ENCODE results near the gene FAXDC2. TPM values are rescaled to one million over a fixed set of nuclear protein-coding genes. Genes with fewer than 3 reads are reported as not detected.

Gene FAXDC2
- total RNA-seq, 4 donors from 2014 or later: 38.8 to 134 (median 88.4) TPM

DNA sequence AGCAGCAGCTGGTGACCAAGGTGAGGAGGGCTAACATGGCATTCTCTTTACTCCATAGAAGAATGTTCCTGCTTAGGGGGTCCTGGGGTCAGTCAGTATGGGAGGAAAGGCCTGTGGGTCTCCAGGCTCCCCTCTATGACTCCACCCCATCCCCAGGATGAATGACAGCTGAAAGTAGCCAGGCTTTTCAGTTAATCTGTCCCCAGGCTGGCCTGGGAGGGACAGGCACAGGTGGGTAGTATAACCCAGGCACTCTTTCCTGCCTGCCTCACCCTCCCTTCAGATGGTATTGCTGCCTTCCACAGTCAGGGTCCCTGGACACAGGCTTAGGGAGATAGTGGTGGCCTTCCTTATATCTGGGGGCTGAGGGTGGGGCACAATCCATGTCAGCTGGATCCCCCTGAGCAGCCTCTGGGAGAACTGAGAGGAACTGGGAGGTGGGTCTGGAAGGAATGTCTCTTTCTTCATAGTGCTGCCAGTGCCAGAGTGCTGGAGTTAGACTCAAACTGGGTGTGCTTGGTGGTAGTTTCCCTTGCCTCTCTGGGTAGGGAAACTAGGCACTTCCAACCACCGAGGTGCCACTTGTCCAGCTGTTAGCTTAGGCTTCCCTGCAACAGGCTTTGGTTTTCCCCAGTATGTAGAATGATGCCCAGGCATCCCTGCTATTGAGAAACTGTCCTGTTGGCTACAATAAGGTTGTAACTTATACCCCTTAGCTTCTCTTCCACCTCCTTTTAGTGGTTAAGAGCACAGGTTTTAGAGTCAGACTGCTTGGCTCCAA is 67.4 kb downstream of the FAXDC2 start:
- TF ChIP-seq, protein P1, sequence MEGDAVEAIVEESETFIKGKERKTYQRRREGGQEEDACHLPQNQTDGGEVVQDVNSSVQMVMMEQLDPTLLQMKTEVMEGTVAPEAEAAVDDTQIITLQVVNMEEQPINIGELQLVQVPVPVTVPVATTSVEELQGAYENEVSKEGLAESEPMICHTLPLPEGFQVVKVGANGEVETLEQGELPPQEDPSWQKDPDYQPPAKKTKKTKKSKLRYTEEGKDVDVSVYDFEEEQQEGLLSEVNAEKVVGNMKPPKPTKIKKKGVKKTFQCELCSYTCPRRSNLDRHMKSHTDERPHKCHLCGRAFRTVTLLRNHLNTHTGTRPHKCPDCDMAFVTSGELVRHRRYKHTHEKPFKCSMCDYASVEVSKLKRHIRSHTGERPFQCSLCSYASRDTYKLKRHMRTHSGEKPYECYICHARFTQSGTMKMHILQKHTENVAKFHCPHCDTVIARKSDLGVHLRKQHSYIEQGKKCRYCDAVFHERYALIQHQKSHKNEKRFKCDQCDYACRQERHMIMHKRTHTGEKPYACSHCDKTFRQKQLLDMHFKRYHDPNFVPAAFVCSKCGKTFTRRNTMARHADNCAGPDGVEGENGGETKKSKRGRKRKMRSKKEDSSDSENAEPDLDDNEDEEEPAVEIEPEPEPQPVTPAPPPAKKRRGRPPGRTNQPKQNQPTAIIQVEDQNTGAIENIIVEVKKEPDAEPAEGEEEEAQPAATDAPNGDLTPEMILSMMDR (IDR thresholded peaks at IDR 0.05; ENCODE audit: low read depth): no peak

DNA sequence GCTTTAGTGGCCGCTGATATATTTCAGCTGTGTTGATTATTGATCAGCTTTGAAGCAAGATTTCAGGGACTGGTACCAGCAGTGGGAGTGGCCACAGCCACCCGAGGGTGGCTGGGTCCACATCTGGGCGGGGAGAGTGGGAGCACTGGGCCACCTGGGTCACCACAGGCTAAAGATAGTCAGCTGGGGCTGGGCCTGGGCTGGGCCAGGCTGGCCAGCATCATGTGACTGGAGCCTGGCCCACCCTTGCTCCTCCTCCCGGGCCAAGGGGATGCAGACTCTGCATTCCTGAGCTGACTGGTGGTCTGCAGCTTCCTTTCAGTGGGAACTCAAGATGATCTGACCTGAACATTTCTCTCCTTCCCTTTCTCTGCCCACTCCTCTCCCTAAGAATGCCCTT is 68.1 kb downstream of the FAXDC2 start:
- TF ChIP-seq, protein P1 (IDR thresholded peaks at IDR 0.05; ENCODE audit: low read depth): no peak

DNA sequence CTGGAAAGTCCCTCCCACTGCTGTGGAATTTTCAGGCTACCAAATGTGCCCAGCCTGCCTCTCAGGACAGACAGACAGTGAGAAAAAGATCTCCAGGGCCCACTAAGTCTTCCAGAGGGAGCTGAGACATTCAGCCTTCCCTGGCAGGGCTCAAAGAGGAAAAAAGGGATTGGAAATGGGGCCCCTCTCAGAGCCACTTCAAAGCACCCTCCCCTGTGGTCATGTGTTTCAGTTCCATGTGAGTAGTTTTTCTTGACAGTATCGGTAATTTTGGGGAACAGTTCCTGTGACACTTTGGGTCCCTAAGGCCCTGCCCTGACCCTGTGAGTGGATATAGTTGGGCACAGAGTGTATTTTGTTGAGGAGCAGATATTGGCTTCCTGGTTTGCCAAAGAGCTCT is 70.3 kb downstream of the FAXDC2 start:
- TF ChIP-seq, protein P1 (IDR thresholded peaks at IDR 0.05; ENCODE audit: low read depth): no peak

DNA sequence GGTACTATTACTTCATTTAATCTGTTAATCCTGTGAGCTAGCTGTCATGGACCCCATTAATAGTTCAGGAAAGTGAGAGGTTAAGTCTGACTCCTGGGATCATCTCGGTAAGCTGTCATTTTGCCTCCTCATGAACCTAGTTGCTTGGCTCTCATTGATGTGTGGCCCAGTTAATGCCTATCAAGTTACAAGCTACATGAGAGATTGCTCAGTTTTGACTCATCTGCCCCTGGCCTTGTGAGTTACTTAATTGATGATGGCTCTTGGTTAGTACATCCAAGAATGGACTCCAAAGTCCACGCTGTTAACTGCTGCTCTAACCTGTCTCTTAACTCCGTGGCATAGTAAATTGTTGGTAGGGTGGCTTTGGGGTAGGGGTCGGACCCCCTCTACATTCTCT is 71.3 kb downstream of the FAXDC2 start:
- TF ChIP-seq, protein P1 (IDR thresholded peaks at IDR 0.05; ENCODE audit: low read depth): no peak

GRCh38 chr5:154778534-154778933 is 71.9 kb downstream of the FAXDC2 start:
- TF ChIP-seq, protein P1 (IDR thresholded peaks at IDR 0.05; ENCODE audit: low read depth): no peak

DNA sequence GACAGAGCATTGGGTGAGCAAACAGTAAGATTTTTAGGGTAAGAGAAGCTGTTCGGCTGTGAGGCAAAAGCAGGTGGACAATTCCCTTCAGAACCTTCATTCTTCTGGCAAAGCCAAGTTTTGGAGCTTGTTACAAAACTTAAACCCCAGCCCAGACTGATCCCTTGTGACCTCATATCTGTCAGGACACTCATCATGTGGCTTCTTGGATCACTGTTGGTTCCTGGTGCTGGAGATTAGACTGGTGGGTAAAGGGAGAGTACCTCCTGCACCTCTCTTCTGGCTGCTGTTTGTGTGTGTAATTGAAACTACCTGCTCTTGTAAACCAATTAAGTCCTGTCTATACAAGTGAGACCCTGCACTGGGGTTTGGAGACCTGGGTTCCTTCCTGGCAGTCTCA is 74.2 kb downstream of the FAXDC2 start:
- TF ChIP-seq, protein P1 (IDR thresholded peaks at IDR 0.05; ENCODE audit: low read depth): no peak

GRCh38 chr5:154773326-154773725 is 77.1 kb downstream of the FAXDC2 start:
- TF ChIP-seq, protein P1 (IDR thresholded peaks at IDR 0.05; ENCODE audit: low read depth): no peak
